Esophagus squamous epithelium (tissue), 5 donors: ENCODE results near the gene PPP1R12A. TPM values are rescaled to one million over a fixed set of nuclear protein-coding genes. Genes with fewer than 3 reads are reported as not detected.
A peak's percentile ranks its signal among the peaks of the same experiment; 100 is the strongest.
"Not testable (repeated sequence)": the region's sequence is repeated elsewhere in the genome, so short reads cannot be mapped to it uniquely, and the experiment has no call there.

Source experiments
- DNase-seq: peaks from one replicate; lab custom pipeline; 2025; lab: John Stamatoyannopoulos, UW
- H3K27ac ChIP-seq, 4 donors: fragments of 200-600 bp; sonication (generic); one replicate each; pipeline ENCODE4 v1.5.1; 2016 to 2019; ENCODE audit warnings: mild to moderate bottlenecking in 1 of 4
- H3K27me3 ChIP-seq, 4 donors: fragments of 200-600 bp; sonication (generic); 1 replicate in 3 of 4; 2 replicates in 1 of 4; pipeline versions ENCODE4 v1.5.1 to v1.6.0; 2017 to 2021; ENCODE audit warnings: antibody characterized with exemption in 1 of 4
- H3K36me3 ChIP-seq, 3 donors: fragments of 200-600 bp; sonication (generic); one replicate each; pipeline ENCODE4 v1.5.1; 2016 to 2019
- H3K4me1 ChIP-seq, 3 donors: fragments of 200-600 bp; sonication (generic); one replicate each; pipeline ENCODE4 v1.5.1; 2017 to 2019
- H3K4me3 ChIP-seq, 4 donors: fragments of 200-600 bp; sonication (generic); 1 replicate in 3 of 4; 2 replicates in 1 of 4; pipeline ENCODE4 v1.5.1; 2016 to 2019; ENCODE audit warnings: mild to moderate bottlenecking in 2 of 4, moderate library complexity in 1 of 4
- H3K9me3 ChIP-seq, 3 donors: fragments of 200-600 bp; sonication (generic); one replicate each; pipeline ENCODE4 v1.5.1; 2016 to 2019
- POLR2A ChIP-seq, 4 donors: fragments of 450-650 bp; IDR thresholded peaks; one replicate each; pipeline ENCODE4 v1.6.1; 2017; ENCODE audit warnings: antibody characterized with exemption in 4 of 4, mild to moderate bottlenecking in 4 of 4, moderate library complexity in 3 of 4
- WGBS, 2 donors: methylation state at CpG; one replicate each; pipeline ENCODE4 v1.1.5; 2018; 5-methylcytosine and 5-hydroxymethylcytosine counted together
- intact Hi-C: fragments of 100-400 bp; cut with DNase I; formaldehyde crosslinking; loops from one replicate; pipeline ENCODE4 v1.15.0; 2022
- total RNA-seq, 4 donors: library from RNA; depleted of rRNA; stranded (reverse); fragments of >200 nt; gene quantifications; one replicate each; pipeline ENCODE4 v1.1.0, GENCODE V29; 2016
- TF ChIP-seq, protein P1 (sequence below), 6 experiments: fragments of 450-650 bp in 4 of 6; fragments of 200-600 bp in 2 of 6; sonication (generic) in 2 of 6; IDR thresholded peaks; one replicate each; pipeline ENCODE4 v1.5.1; 2016 to 2019; ENCODE audit warnings: antibody characterized with exemption in 6 of 6, mild to moderate bottlenecking in 4 of 6, moderate library complexity in 4 of 6
- donor health status: DM: yes; HTN: yes; CAD: no.

The PPP1R12A gene
- total RNA-seq, 4 donors from 2014 or later = 25.7 to 165 (median 60.8) TPM

DNA sequence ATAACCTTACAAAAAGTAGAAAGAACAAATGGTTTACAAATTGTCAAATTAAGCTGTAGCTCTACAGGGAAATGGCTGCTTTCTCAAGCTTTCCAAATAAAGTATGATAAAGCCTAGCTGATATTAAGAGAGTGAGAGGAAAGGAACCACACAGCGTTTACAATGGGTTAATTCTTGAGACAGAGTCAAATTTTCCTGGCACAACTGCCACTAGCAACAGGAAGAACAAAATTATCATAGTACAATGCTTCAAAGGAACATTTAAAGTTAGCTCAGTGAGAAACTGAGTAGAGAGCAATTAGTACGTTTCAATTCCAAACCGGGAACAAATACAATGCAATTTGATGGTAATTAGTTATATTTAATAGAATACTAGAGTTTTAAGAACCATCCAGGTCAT lies 116.0 kb downstream of the PPP1R12A start:
- peak overlapping the region in 3 of 4 donors; percentile 7 to 45 (median 40) for H3K27ac ChIP-seq
- TF ChIP-seq POLR2A (IDR thresholded peaks at IDR 0.05) = no peak
- TF ChIP-seq, protein P1, sequence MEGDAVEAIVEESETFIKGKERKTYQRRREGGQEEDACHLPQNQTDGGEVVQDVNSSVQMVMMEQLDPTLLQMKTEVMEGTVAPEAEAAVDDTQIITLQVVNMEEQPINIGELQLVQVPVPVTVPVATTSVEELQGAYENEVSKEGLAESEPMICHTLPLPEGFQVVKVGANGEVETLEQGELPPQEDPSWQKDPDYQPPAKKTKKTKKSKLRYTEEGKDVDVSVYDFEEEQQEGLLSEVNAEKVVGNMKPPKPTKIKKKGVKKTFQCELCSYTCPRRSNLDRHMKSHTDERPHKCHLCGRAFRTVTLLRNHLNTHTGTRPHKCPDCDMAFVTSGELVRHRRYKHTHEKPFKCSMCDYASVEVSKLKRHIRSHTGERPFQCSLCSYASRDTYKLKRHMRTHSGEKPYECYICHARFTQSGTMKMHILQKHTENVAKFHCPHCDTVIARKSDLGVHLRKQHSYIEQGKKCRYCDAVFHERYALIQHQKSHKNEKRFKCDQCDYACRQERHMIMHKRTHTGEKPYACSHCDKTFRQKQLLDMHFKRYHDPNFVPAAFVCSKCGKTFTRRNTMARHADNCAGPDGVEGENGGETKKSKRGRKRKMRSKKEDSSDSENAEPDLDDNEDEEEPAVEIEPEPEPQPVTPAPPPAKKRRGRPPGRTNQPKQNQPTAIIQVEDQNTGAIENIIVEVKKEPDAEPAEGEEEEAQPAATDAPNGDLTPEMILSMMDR (IDR thresholded peaks at IDR 0.05) = no peak
- no peaks in the 10 kb centered on the region for H3K27me3 ChIP-seq
- no peak for DNase-seq
- peaks cover 0 to 14% (median 0%) of the 10 kb centered on the region in 3 donors for H3K4me1 ChIP-seq
- H3K4me3 ChIP-seq = no peak overlapping the region
- 19 to 49% methylated on average over 3 of the region's 3 CpGs for WGBS, 2 donors
- H3K9me3 ChIP-seq = no peaks in the 10 kb centered on the region
- intact Hi-C loops = no loop called here
- H3K36me3 ChIP-seq = peaks cover 0 to 63% (median 6%) of the 10 kb centered on the region in 3 donors

DNA sequence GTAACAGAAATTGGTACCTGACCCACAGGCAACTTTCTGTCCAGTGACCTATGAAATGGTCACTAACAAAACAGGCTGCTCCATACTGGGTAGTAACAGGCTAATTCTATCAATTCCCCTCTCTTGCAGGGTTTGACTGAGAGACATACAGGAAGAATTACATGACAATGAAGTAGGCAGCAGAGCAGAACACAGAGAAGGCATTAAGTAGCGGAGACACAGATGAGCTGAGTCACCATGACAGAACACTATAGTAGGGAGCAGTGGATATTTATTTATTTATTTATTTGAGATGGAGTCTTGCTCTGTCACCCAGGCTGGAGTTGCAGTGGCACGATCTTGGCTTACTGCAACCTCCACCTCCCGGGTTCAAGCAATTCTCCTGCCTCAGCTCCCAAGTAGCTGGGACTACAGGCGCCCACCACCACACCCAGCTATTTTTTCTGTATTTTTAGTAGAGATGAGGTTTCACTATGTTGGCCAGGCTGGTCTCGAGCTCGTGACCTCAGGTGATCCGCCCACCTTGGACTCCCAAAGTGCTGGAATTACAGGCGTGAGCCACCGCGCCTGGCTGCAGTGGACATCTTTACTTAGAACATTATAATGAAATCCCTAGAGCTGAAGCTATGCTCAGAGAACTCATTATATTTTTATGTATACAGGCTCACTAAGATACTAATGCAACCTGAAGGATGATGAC lies 150.4 kb downstream of the PPP1R12A start:
- peaks cover 0 to 99% (median 3%) of the 10 kb centered on the region in 3 donors for H3K36me3 ChIP-seq
- H3K4me3 ChIP-seq, DNase-seq, H3K9me3 ChIP-seq, H3K4me1 ChIP-seq, H3K27me3 ChIP-seq, intact Hi-C loops: not testable (repeated sequence)
- H3K27ac ChIP-seq = peak overlapping the region in 1 of 4 donors; percentile 19
- 94 to 96% methylated on average over 9 to 10 of the region's 10 CpGs for WGBS, 2 donors

DNA sequence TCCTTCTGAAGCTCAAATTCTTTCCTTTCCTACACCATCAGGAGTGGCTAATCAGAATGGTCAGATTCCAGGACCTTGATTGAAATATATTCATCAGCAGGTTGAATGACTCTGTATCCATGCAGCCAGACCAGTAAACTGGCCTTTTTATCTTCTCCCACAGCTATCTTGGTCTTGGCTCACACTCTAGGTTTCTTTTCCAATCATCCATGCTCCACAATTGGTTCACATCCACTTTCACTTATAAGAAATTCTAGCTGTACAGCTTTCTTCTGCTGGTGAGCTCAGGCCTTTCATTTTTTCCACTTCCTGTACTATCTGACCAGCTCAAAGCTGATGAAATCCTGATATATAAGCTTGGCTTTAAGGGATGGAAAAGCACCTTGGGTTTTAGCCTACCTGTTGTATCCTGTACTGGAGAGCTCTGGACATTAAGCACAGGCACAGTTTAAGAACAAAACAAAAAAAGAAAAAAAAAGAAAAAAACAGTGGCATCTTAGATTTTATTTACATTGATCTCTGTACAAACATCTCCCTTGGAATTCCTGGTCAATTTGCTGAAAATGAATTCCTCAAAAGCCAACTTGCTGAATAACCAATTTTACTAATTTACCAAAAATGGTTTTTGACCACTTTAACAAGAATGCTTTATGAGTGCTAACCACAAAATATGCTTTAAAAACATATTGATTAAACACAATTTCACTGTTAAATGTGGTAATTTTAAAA lies 152.6 kb downstream of the PPP1R12A start:
- no peak overlapping the region for H3K27ac ChIP-seq
- H3K4me3 ChIP-seq = no peak overlapping the region
- no peaks in the 10 kb centered on the region for H3K27me3 ChIP-seq
- TF ChIP-seq, protein P1 (IDR thresholded peaks at IDR 0.05) = no peak
- no peak for TF ChIP-seq POLR2A (IDR thresholded peaks at IDR 0.05)
- no peak for DNase-seq
- no peaks in the 10 kb centered on the region for H3K4me1 ChIP-seq
- H3K36me3 ChIP-seq = peaks cover 0 to 96% (median 0%) of the 10 kb centered on the region in 3 donors
- intact Hi-C loops = no loop called here
- H3K9me3 ChIP-seq = no peaks in the 10 kb centered on the region

DNA sequence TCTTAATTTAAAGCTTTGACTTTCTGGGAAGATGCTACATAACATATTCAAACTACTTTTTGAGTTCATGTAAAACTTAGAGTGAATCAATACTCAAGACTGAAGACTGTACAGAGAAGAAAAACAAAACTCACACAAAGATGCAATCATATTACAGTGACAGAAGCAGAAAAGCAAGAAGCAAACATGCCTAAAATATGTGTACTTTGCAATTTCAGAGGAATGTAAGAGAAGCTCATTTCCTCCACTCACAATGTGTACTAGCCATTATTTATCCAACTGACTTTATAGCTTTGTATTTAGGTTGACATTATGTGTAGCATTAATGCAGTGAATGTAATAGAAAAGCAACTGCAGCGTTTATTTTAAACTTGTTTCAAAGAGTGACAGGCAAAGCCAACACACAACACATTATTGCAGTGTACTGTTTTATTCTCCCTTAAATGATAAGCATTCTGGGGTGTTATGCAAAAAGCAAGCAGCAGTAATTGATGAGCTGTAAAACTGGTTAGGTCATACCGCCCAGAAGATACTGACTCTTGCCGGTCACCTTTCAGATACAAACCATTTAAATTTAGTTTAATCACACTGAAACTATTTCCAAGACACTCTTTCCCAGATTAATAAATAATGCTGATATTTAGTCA lies 156.0 kb downstream of the PPP1R12A start:
- Histone ChIP-seq H3K4me1 (peaks cover 0 to 12% (median 8%) of the 10 kb centered on the region in 3 donors), H3K4me3 (no peak overlapping the region), H3K36me3 (peaks cover 0 to 80% (median 0%) of the 10 kb centered on the region in 3 donors), H3K27ac (no peak overlapping the region), H3K27me3 (no peaks in the 10 kb centered on the region), H3K9me3 (no peaks in the 10 kb centered on the region)
- TF ChIP-seq POLR2A (IDR thresholded peaks at IDR 0.05) = no peak
- TF ChIP-seq, protein P1 (IDR thresholded peaks at IDR 0.05) = no peak
- intact Hi-C loops = no loop called here
- WGBS, 2 donors = 60 to 74% methylated on average over 3 of the region's 3 CpGs
- DNase-seq = no peak

DNA sequence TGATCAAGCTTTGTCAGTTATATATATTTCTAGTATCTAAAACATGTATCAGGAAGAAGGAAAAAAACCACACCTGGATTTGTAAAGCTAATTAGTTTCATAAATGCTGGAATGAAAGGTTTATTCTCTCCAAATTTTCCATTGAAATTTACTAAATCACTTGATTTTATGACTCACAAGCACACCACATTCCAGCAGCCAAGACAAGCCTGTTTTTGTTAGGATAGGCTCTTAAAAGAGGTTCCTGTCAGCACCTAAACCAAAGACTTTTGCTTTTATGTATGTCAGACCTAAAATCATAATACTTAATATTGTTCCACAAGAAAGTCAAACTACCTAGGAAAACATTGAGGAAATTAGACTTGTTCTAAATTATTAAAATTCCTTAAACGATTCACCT lies 158.8 kb downstream of the PPP1R12A start:
- DNase-seq = no peak
- no peak overlapping the region for H3K4me3 ChIP-seq
- no peaks in the 10 kb centered on the region for H3K27me3 ChIP-seq
- H3K36me3 ChIP-seq = peaks cover 0 to 62% (median 0%) of the 10 kb centered on the region in 3 donors
- peaks cover 0 to 12% (median 8%) of the 10 kb centered on the region in 3 donors for H3K4me1 ChIP-seq
- TF ChIP-seq POLR2A (IDR thresholded peaks at IDR 0.05) = no peak
- TF ChIP-seq, protein P1 (IDR thresholded peaks at IDR 0.05) = no peak
- 35 to 37% methylated on average over 1 of the region's 1 CpG for WGBS, 2 donors
- H3K9me3 ChIP-seq = no peaks in the 10 kb centered on the region
- peak overlapping the region in 3 of 4 donors; percentile 2 to 19 (median 18) for H3K27ac ChIP-seq
- intact Hi-C loops = no loop called here
